GM23248 (cell line): ENCODE results near the gene KIF24.

Experiments
- EZH2 ChIP-seq: fragments of 200-600 bp; sonication (generic); IDR thresholded peaks from 2 replicates; pipeline ENCODE4 v1.6.1; 2018; ENCODE audit warnings: antibody characterized with exemption, mild to moderate bottlenecking; ENCODE audit not compliant: insufficient read depth, poor library complexity, severe bottlenecking
- EZH2phosphoT487 ChIP-seq: fragments of 200-600 bp; sonication (generic); IDR thresholded peaks from 2 replicates; pipeline ENCODE4 v1.6.1; 2018; ENCODE audit warnings: antibody characterized with exemption, moderate library complexity, mild to moderate bottlenecking, low read depth; ENCODE audit not compliant: insufficient read depth

GRCh38 chr9:34335376-34335775 lies 6.3 kb upstream of the KIF24 start:
- TF ChIP-seq EZH2 (no peak), EZH2phosphoT487 (no peak)
